ENCODE measurements around the gene GIGYF2. TPM values are rescaled to one million over a fixed set of nuclear protein-coding genes. Genes with fewer than 3 reads are reported as not detected.

Gene GIGYF2
- total RNA-seq, 6 donors from 2014 or later = 54.7 to 127 (median 70.8) TPM

- TF ChIP-seq POLR2AphosphoS5 (IDR thresholded peaks at IDR 0.05) (no peak), CTCF (IDR thresholded peaks at IDR 0.05) (no peak), EP300 (IDR thresholded peaks at IDR 0.05) (no peak), POLR2A (IDR thresholded peaks at IDR 0.05) (no peak)
- Histone ChIP-seq H3K27ac (no peak overlapping the region), H3K27me3 (no peaks in the 10 kb centered on the region), H3K9me3 (peaks cover 0 to 9% (median 5%) of the 10 kb centered on the region in 4 donors), H3K4me1 (no peaks in the 10 kb centered on the region), H3K4me3 (no peak overlapping the region), H3K36me3 (no peaks in the 10 kb centered on the region)
- ATAC-seq (ENCODE audit: low FRiP score in 2 of 2) (no peak), DNase-seq (no peak)
- WGBS, 2 donors = 49 to 56% methylated on average over 6 of the region's 6 CpGs
Observed at GRCh38 chr2:232908695-232909094, 211.6 kb downstream of the GIGYF2 start.

Small RNAs within 50 kb of the gene (small RNA-seq; reads per million reads assigned to genes)
- gene RF00019 (0 reads per million in 4 donors), gene RN7SL359P (0 to 0.06 (median 0) reads per million in 4 donors), gene RNU6-107P (0 reads per million in 4 donors)

Other genes with a start within 250 kb of the GIGYF2 start
- not detected for gene ALPI, start 241.2 kb upstream of the GIGYF2 start, total RNA-seq
- gene ECEL1, start 209.5 kb upstream of the GIGYF2 start, total RNA-seq = under 1 TPM in 2 of 6 donors, not detected in 4; 0.14 to 0.40 TPM
- gene PRSS56, start 176.9 kb upstream of the GIGYF2 start, total RNA-seq = not detected
- not detected for gene CHRND, start 171.2 kb upstream of the GIGYF2 start, total RNA-seq
- not detected for gene CHRNG, start 157.6 kb upstream of the GIGYF2 start, total RNA-seq
- gene TIGD1, start 146.8 kb upstream of the GIGYF2 start, total RNA-seq = 10 to 100 TPM in 1 of 6 donors, 1 to 10 TPM in 5; 2.6 to 12.6 (median 4.4) TPM
- gene EIF4E2, start 146.6 kb upstream of the GIGYF2 start, total RNA-seq = 10 to 100 TPM; 24.1 to 96.4 (median 57.2) TPM
- 10 to 100 TPM in 1 of 6 donors, 1 to 10 TPM in 5; 3.7 to 11.1 (median 5.2) TPM for gene EFHD1, start 63.7 kb upstream of the GIGYF2 start, total RNA-seq
- not detected for gene KCNJ13, start 79.2 kb downstream of the GIGYF2 start, total RNA-seq
- gene SNORC, start 172.9 kb downstream of the GIGYF2 start, total RNA-seq = 1 to 10 TPM in 3 of 6 donors, under 1 TPM in 3; 0.20 to 2.1 (median 1.0) TPM